Measurements from ENCODE around the gene WDR81.
"Not testable (repeated sequence)": the region's sequence is repeated elsewhere in the genome, so short reads cannot be mapped to it uniquely, and the experiment has no call there.

Gene WDR81

DNA sequence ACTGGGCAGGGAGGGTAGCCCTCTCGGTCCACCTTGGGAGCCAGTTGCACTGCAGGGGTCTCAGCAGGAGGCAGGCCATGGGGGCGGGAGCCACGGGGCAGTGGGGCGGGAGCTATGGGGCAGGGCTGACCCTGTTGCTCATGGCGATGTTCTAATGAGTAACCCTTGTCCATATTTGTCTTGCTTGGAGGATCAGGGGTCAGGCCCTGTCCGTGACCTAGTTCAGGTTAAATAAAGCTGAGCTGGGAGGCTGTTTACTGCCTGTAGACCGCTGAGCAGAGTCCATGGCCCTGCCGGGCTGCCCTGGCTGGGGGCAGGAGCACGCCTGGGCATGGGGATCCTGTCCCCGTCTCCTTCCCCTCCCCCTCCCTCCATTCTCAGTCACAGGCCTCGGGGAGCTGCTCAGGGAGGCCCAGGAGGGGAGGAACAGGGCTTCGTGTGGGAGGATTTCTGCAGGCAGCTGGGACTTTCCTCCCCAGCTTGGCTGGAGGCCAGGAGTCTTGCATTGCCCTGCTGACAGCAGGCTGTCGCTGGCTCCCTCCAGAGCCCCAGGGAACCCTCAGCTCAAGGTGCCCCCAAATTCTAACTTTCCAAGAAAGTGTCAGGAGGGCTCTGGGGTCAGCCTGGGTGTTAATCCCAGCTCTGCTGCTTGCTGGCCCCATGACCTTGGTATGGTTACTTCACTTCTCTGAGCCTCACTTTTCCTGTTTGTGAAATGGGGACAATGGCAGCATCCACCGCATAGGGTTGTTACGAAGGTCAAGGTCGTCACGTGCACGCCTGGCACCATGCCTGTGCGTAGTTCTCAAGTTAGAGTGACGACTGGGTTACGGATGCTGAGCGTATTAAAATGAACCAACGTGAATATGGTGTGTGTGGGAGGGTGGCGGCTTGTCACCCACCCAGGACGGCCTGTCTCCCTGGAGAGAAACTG is 12.1 kb downstream of the WDR81 start:
- no peaks in the 10 kb centered on the region for H3F3A ChIP-seq (ENCODE audit: low read depth)
- no peak overlapping the region for H3K4me2 ChIP-seq (ENCODE audit: low read depth, low read length, poor library complexity, severe bottlenecking)
- no peak overlapping the region for H3K9ac ChIP-seq (ENCODE audit: low read depth, low read length, poor library complexity, severe bottlenecking)
- TF ChIP-seq EZH2phosphoT487 (IDR thresholded peaks at IDR 0.05; ENCODE audit: borderline replicate concordance), result no peak
- no peaks in the 10 kb centered on the region for H3K27me3 ChIP-seq (ENCODE audit: insufficient read depth, low read length, poor library complexity, severe bottlenecking)
- no peaks in the 10 kb centered on the region for H3K9me3 ChIP-seq (ENCODE audit: insufficient read depth, low read depth, low read length)
- H3K4me3 ChIP-seq (ENCODE audit: low read length, poor library complexity, severe bottlenecking), result no peak overlapping the region
- H2AFZ ChIP-seq (ENCODE audit: low read length), result no peak overlapping the region
- no peaks in the 10 kb centered on the region for H4K20me1 ChIP-seq (ENCODE audit: insufficient read depth, low read length, poor library complexity, severe bottlenecking)
- H3K79me2 ChIP-seq (ENCODE audit: insufficient read depth, low read length), result no peaks in the 10 kb centered on the region
- H3K9me2 ChIP-seq (replicated peaks; ENCODE audit: low read depth, low read length), result no peaks in the 10 kb centered on the region
- no peaks in the 10 kb centered on the region for H3K4me1 ChIP-seq (ENCODE audit: insufficient read depth, low read length, poor library complexity, severe bottlenecking)
- H3K36me3 ChIP-seq (ENCODE audit: insufficient read depth, low read length), result no peaks in the 10 kb centered on the region

DNA sequence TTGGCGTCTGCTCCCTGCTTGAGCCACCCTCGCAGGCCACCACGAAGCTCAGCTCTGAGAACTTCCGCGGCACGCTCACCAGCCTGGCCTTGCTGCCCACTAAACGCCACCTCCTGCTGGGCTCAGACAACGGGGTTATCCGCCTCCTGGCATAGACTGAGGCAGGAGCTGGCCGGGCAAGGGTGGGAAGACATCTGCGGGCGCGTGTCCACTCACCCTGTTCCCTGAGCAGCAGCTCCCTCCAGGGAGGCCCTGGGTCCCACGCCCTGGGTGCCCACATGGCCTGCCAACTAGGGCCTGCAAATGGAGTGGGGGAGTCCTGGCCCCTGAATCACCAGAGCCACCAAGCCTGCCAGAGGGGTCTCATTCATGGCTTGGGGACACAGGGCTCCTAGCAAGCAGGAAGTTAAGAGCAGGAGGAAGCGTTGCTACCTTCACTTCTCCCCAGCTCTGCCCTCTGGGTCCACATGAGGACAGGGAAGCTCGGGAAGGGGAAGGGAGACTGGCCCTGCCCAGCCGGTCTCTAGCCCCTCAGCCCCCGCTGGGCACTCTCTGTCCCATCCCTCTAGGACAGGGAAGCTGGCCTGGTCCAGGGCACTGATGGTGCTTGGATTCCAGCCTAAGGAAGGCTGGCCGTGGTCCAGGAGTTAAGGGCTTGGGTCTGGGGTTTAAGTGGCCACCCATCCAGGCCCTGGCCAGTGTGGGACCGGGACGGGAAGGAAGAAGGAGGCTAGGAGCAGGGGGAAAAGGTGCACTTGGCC is 13.2 kb downstream of the WDR81 start:
- H3K9ac ChIP-seq (ENCODE audit: low read depth, low read length, poor library complexity, severe bottlenecking), result no peak overlapping the region
- TF ChIP-seq EZH2phosphoT487 (IDR thresholded peaks at IDR 0.05; ENCODE audit: borderline replicate concordance), result no peak
- TF ChIP-seq, protein P1, sequence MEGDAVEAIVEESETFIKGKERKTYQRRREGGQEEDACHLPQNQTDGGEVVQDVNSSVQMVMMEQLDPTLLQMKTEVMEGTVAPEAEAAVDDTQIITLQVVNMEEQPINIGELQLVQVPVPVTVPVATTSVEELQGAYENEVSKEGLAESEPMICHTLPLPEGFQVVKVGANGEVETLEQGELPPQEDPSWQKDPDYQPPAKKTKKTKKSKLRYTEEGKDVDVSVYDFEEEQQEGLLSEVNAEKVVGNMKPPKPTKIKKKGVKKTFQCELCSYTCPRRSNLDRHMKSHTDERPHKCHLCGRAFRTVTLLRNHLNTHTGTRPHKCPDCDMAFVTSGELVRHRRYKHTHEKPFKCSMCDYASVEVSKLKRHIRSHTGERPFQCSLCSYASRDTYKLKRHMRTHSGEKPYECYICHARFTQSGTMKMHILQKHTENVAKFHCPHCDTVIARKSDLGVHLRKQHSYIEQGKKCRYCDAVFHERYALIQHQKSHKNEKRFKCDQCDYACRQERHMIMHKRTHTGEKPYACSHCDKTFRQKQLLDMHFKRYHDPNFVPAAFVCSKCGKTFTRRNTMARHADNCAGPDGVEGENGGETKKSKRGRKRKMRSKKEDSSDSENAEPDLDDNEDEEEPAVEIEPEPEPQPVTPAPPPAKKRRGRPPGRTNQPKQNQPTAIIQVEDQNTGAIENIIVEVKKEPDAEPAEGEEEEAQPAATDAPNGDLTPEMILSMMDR (conservative IDR thresholded peaks at IDR 0.05; ENCODE audit: low read length), result no peak
- H3K36me3 ChIP-seq (ENCODE audit: insufficient read depth, low read length), result no peaks in the 10 kb centered on the region
- H2AFZ ChIP-seq (ENCODE audit: low read length), result no peak overlapping the region
- no peaks in the 10 kb centered on the region for H3K27me3 ChIP-seq (ENCODE audit: insufficient read depth, low read length, poor library complexity, severe bottlenecking)
- H3K4me3 ChIP-seq (ENCODE audit: low read length, poor library complexity, severe bottlenecking), result no peak overlapping the region
- H4K20me1 ChIP-seq (ENCODE audit: insufficient read depth, low read length, poor library complexity, severe bottlenecking), result no peaks in the 10 kb centered on the region
- H3K79me2 ChIP-seq (ENCODE audit: insufficient read depth, low read length), result no peaks in the 10 kb centered on the region
- no peaks in the 10 kb centered on the region for H3K9me3 ChIP-seq (ENCODE audit: insufficient read depth, low read depth, low read length)
- H3K4me2 ChIP-seq (ENCODE audit: low read depth, low read length, poor library complexity, severe bottlenecking), result no peak overlapping the region
- no peaks in the 10 kb centered on the region for H3F3A ChIP-seq (ENCODE audit: low read depth)
- H3K9me2 ChIP-seq (replicated peaks; ENCODE audit: low read depth, low read length), result no peaks in the 10 kb centered on the region
- no peaks in the 10 kb centered on the region for H3K4me1 ChIP-seq (ENCODE audit: insufficient read depth, low read length, poor library complexity, severe bottlenecking)

DNA sequence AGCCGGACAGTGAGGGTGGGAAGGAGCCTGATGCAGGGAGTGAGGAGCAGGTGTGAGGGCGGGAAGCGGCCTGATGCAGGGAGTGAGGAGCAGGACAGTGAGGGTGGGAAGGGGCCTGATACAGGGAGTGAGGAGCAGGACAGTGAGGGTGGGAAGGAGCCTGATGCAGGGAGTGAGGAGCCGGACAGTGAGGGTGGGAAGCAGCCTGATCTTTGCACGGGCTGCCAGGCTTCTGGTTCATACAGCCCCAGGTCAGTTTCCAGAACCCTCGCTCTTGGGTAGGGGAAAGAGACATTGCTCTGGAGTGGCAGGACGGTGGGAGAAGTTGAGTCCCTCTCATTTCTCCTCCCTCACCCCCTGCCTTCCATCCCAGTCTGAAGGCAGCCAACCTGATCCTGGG is 17.4 kb downstream of the WDR81 start:
- not testable (repeated sequence) for H3K4me1 ChIP-seq (ENCODE audit: insufficient read depth, low read length, poor library complexity, severe bottlenecking); H3K4me3 ChIP-seq (ENCODE audit: low read length, poor library complexity, severe bottlenecking); H3K9ac ChIP-seq (ENCODE audit: low read depth, low read length, poor library complexity, severe bottlenecking); H3K79me2 ChIP-seq (ENCODE audit: insufficient read depth, low read length); H3K36me3 ChIP-seq (ENCODE audit: insufficient read depth, low read length); H3K9me2 ChIP-seq (replicated peaks; ENCODE audit: low read depth, low read length); H3K27me3 ChIP-seq (ENCODE audit: insufficient read depth, low read length, poor library complexity, severe bottlenecking); H3F3A ChIP-seq (ENCODE audit: low read depth); H2AFZ ChIP-seq (ENCODE audit: low read length); H3K4me2 ChIP-seq (ENCODE audit: low read depth, low read length, poor library complexity, severe bottlenecking); H3K9me3 ChIP-seq (ENCODE audit: insufficient read depth, low read depth, low read length); H4K20me1 ChIP-seq (ENCODE audit: insufficient read depth, low read length, poor library complexity, severe bottlenecking)

DNA sequence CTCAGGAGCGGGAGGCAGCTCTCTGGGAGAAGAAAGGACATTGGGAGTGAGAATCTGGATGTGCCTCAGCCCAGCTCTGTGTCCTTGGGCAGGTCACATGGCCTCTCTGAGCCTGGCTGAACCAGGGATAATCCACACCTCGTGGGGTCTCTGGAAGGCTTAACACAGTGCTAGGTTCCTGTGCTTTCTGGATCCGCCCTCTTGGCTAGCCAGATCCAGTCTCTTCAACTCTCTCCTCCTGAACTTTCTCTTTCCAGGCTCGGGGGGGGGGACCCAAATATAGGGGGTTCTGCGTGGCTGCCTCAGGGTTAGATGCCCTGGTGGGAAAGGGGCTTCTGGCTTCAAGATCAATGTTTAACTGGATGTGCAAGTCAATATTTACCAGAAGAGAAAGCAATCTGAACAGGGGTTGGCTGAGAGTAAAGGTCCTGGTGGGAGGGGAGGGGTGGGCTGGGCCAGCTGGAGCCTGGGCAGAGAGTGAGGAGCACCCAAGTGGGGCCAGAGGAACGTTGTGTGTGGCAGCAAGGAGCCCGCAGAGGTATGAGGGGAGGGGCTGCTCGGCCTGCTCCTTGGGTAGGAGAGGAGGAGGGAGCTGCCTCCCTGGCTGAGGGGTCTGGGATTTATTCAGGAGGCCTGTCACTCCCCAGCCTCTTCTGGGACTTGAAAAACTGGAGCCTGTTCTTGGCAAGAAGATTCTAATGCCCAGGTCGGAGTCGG is 18.0 kb downstream of the WDR81 start, which contains the start of gene SERPINF2:
TSS of gene SERPINF2 (plus strand) at position 501 of the 717 bp plus-strand sequence. CDS start 2,125 bp downstream, outside the sequence.
- H4K20me1 ChIP-seq (ENCODE audit: insufficient read depth, low read length, poor library complexity, severe bottlenecking), result no peaks in the 10 kb centered on the region
- no peaks in the 10 kb centered on the region for H3K9me3 ChIP-seq (ENCODE audit: insufficient read depth, low read depth, low read length)
- H3K4me2 ChIP-seq (ENCODE audit: low read depth, low read length, poor library complexity, severe bottlenecking), result no peak within 1 kb of the TSS
- no peaks in the 10 kb centered on the region for H3K79me2 ChIP-seq (ENCODE audit: insufficient read depth, low read length)
- H3K4me3 ChIP-seq (ENCODE audit: low read length, poor library complexity, severe bottlenecking), result no peak within 1 kb of the TSS
- H3K9me2 ChIP-seq (replicated peaks; ENCODE audit: low read depth, low read length), result no peaks in the 10 kb centered on the region
- H3K36me3 ChIP-seq (ENCODE audit: insufficient read depth, low read length), result no peaks in the 10 kb centered on the region
- H3K27me3 ChIP-seq (ENCODE audit: insufficient read depth, low read length, poor library complexity, severe bottlenecking), result no peaks in the 10 kb centered on the region
- no peak for TF ChIP-seq EZH2phosphoT487 (IDR thresholded peaks at IDR 0.05; ENCODE audit: borderline replicate concordance)
- TF ChIP-seq, protein P1 (conservative IDR thresholded peaks at IDR 0.05; ENCODE audit: low read length), result no peak
- no peak within 1 kb of the TSS for H3K9ac ChIP-seq (ENCODE audit: low read depth, low read length, poor library complexity, severe bottlenecking)
- H2AFZ ChIP-seq (ENCODE audit: low read length), result no peak within 1 kb of the TSS
- no peaks in the 10 kb centered on the region for H3K4me1 ChIP-seq (ENCODE audit: insufficient read depth, low read length, poor library complexity, severe bottlenecking)
- no peaks in the 10 kb centered on the region for H3F3A ChIP-seq (ENCODE audit: low read depth)
